Measurements from ENCODE around the gene ZNF768.
"Not testable (repeated sequence)": the region's sequence is repeated elsewhere in the genome, so short reads cannot be mapped to it uniquely, and the experiment has no call there.

Gene ZNF768

GRCh38 chr16:30543067-30543466, 16.7 kb upstream of the ZNF768 start:
- H3K27ac Mint-ChIP-seq: no peak overlapping the region
- H3K4me1 Mint-ChIP-seq (ENCODE audit: low read depth): peaks cover 6% of the 10 kb centered on the region
- H3K36me3 Mint-ChIP-seq (ENCODE audit: low read depth): peaks cover 18% of the 10 kb centered on the region
- no peaks in the 10 kb centered on the region for H3K27me3 Mint-ChIP-seq
- DNase-seq: no peak
- no peaks in the 10 kb centered on the region for H3K9me3 Mint-ChIP-seq
- no peak overlapping the region for H3K4me3 Mint-ChIP-seq

- Mint-ChIP-seq H3K9me3 (no peaks in the 10 kb centered on the region), H3K27me3 (no peaks in the 10 kb centered on the region), H3K36me3 (ENCODE audit: low read depth) (peaks cover 32% of the 10 kb centered on the region), H3K4me1 (ENCODE audit: low read depth) (peaks cover 17% of the 10 kb centered on the region), H3K27ac (no peak overlapping the region), H3K4me3 (no peak overlapping the region)
- no peak for DNase-seq
These were observed 15.3 kb upstream of the ZNF768 start for GRCh38 chr16:30541502-30542329.

- Mint-ChIP-seq H3K36me3 (ENCODE audit: low read depth) (peaks cover 39% of the 10 kb centered on the region), H3K4me1 (ENCODE audit: low read depth) (peaks cover 24% of the 10 kb centered on the region)
- not testable (repeated sequence) for H3K9me3 Mint-ChIP-seq, DNase-seq, H3K27ac Mint-ChIP-seq, H3K4me3 Mint-ChIP-seq, H3K27me3 Mint-ChIP-seq
These were observed 14.6 kb upstream of the ZNF768 start for GRCh38 chr16:30540916-30541464.

- H3K4me3 Mint-ChIP-seq, DNase-seq, H3K27me3 Mint-ChIP-seq, H3K9me3 Mint-ChIP-seq: not testable (repeated sequence)
- peaks cover 48% of the 10 kb centered on the region for H3K36me3 Mint-ChIP-seq (ENCODE audit: low read depth)
- H3K27ac Mint-ChIP-seq: peak overlapping the region; percentile 41
- H3K4me1 Mint-ChIP-seq (ENCODE audit: low read depth): peaks cover 28% of the 10 kb centered on the region
These were observed 13.7 kb upstream of the ZNF768 start for GRCh38 chr16:30539986-30540526.

GRCh38 chr16:30539000-30539964, 12.9 kb upstream of the ZNF768 start:
- Mint-ChIP-seq H3K4me1 (ENCODE audit: low read depth) (peaks cover 28% of the 10 kb centered on the region), H3K4me3 (no peak overlapping the region), H3K27ac (peak overlapping the region; percentile 41), H3K36me3 (ENCODE audit: low read depth) (peaks cover 54% of the 10 kb centered on the region), H3K9me3 (no peaks in the 10 kb centered on the region), H3K27me3 (no peaks in the 10 kb centered on the region)
- DNase-seq: no peak

- H3K36me3 Mint-ChIP-seq (ENCODE audit: low read depth): peaks cover 75% of the 10 kb centered on the region
These were observed 10.1 kb upstream of the ZNF768 start for GRCh38 chr16:30536391-30537024.

GRCh38 chr16:30535777-30536190, 9.4 kb upstream of the ZNF768 start:
- H3K36me3 Mint-ChIP-seq (ENCODE audit: low read depth): peaks cover 82% of the 10 kb centered on the region
- H3K4me3 Mint-ChIP-seq: peak overlapping the region; percentile 85
- peaks cover 37% of the 10 kb centered on the region for H3K4me1 Mint-ChIP-seq (ENCODE audit: low read depth)
- DNase-seq: peak; percentile 84
- peak overlapping the region; percentile 98 for H3K27ac Mint-ChIP-seq
- H3K27me3 Mint-ChIP-seq: no peaks in the 10 kb centered on the region
- no peaks in the 10 kb centered on the region for H3K9me3 Mint-ChIP-seq

More at GRCh38 chr16:30536391-30537024, 10.1 kb upstream of the ZNF768 start:
- not testable (repeated sequence) for DNase-seq, H3K27me3 Mint-ChIP-seq, H3K9me3 Mint-ChIP-seq
- H3K4me1 Mint-ChIP-seq (ENCODE audit: low read depth): peaks cover 33% of the 10 kb centered on the region
- H3K4me3 Mint-ChIP-seq: peak overlapping the region; percentile 85
- H3K27ac Mint-ChIP-seq: peak overlapping the region; percentile 98

GRCh38 chr16:30535106-30535776, 8.9 kb upstream of the ZNF768 start:
- peaks cover 42% of the 10 kb centered on the region for H3K4me1 Mint-ChIP-seq (ENCODE audit: low read depth)
- peak overlapping the region; percentile 98 for H3K27ac Mint-ChIP-seq
- H3K9me3 Mint-ChIP-seq: no peaks in the 10 kb centered on the region
- no peaks in the 10 kb centered on the region for H3K27me3 Mint-ChIP-seq
- peaks cover 85% of the 10 kb centered on the region for H3K36me3 Mint-ChIP-seq (ENCODE audit: low read depth)
- no peak for DNase-seq
- peak overlapping the region; percentile 85 for H3K4me3 Mint-ChIP-seq

GRCh38 chr16:30534368-30535105, 8.2 kb upstream of the ZNF768 start, which contains the start of gene ZNF747:
TSS of gene ZNF747 (minus strand) at chr16:30534858. CDS start at chr16:30534679, 179 bp downstream.
- H3K27me3 Mint-ChIP-seq: no peaks in the 10 kb centered on the region
- peaks cover 79% of the 10 kb centered on the region for H3K36me3 Mint-ChIP-seq (ENCODE audit: low read depth)
- H3K4me1 Mint-ChIP-seq (ENCODE audit: low read depth): peaks cover 46% of the 10 kb centered on the region
- H3K9me3 Mint-ChIP-seq: no peaks in the 10 kb centered on the region
- peak within 1 kb of the TSS; percentile 98 for H3K27ac Mint-ChIP-seq
- peak within 1 kb of the TSS; percentile 85 for H3K4me3 Mint-ChIP-seq
- peak; percentile 95 for DNase-seq

- Mint-ChIP-seq H3K27ac (peak overlapping the region; percentile 98), H3K4me3 (peak overlapping the region; percentile 85), H3K36me3 (ENCODE audit: low read depth) (peaks cover 72% of the 10 kb centered on the region), H3K27me3 (no peaks in the 10 kb centered on the region), H3K9me3 (no peaks in the 10 kb centered on the region), H3K4me1 (ENCODE audit: low read depth) (peaks cover 46% of the 10 kb centered on the region)
- DNase-seq: no peak
These were observed 7.5 kb upstream of the ZNF768 start for GRCh38 chr16:30533748-30534367.

- H3K36me3 Mint-ChIP-seq (ENCODE audit: low read depth): peaks cover 68% of the 10 kb centered on the region
- DNase-seq: no peak
- H3K4me1 Mint-ChIP-seq (ENCODE audit: low read depth): peaks cover 49% of the 10 kb centered on the region
- no peaks in the 10 kb centered on the region for H3K27me3 Mint-ChIP-seq
- H3K9me3 Mint-ChIP-seq: no peaks in the 10 kb centered on the region
- H3K27ac Mint-ChIP-seq: peak overlapping the region; percentile 87
- H3K4me3 Mint-ChIP-seq: peak overlapping the region; percentile 85
These were observed 6.8 kb upstream of the ZNF768 start for GRCh38 chr16:30533146-30533522.

- Mint-ChIP-seq H3K4me1 (ENCODE audit: low read depth) (peaks cover 50% of the 10 kb centered on the region), H3K27ac (peak overlapping the region; percentile 87), H3K4me3 (peak overlapping the region; percentile 85), H3K27me3 (no peaks in the 10 kb centered on the region), H3K9me3 (no peaks in the 10 kb centered on the region), H3K36me3 (ENCODE audit: low read depth) (peaks cover 62% of the 10 kb centered on the region)
- no peak for DNase-seq
These were observed 6.1 kb upstream of the ZNF768 start for GRCh38 chr16:30532285-30533145.

Measured in activated T-cell treated with anti-CD3 and anti-CD28 coated beads, Interleukin-2, amount 50 U/mL, for 24 hours (primary cell).